ENCODE results near the gene IGFL2.
"Not testable (repeated sequence)": the region's sequence is repeated elsewhere in the genome, so short reads cannot be mapped to it uniquely, and the experiment has no call there.

The IGFL2 gene

GRCh38 chr19:46147791-46148288 is at the start of gene IGFL2:
IGFL2 (plus strand) TSS chr19:46148238; CDS start chr19:46148279, 41 bp downstream.
- no peak for DNase-seq (ENCODE audit: insufficient read length, low spot score)
- no peak for TF ChIP-seq CTCF (IDR thresholded peaks at IDR 0.05; ENCODE audit: insufficient read depth, missing control alignments)
- no peak for FAIRE-seq

GRCh38 chr19:46100344-46100743 is 47.7 kb upstream of the IGFL2 start:
- FAIRE-seq (no peak), DNase-seq (ENCODE audit: insufficient read length, low spot score) (no peak)
- TF ChIP-seq CTCF (IDR thresholded peaks at IDR 0.05; ENCODE audit: insufficient read depth, missing control alignments) = no peak

GRCh38 chr19:46101293-46101692 is 46.7 kb upstream of the IGFL2 start:
- no peak for TF ChIP-seq CTCF (IDR thresholded peaks at IDR 0.05; ENCODE audit: insufficient read depth, missing control alignments)
- DNase-seq (ENCODE audit: insufficient read length, low spot score) (no peak), FAIRE-seq (no peak)

- FAIRE-seq; DNase-seq (ENCODE audit: insufficient read length, low spot score): not testable (repeated sequence)
Measured at GRCh38 chr19:46102333-46102732, 45.7 kb upstream of the IGFL2 start.

GRCh38 chr19:46107371-46107770 is 40.7 kb upstream of the IGFL2 start:
- FAIRE-seq = no peak
- TF ChIP-seq CTCF (IDR thresholded peaks at IDR 0.05; ENCODE audit: insufficient read depth, missing control alignments) = no peak
- DNase-seq (ENCODE audit: insufficient read length, low spot score) = no peak

- DNase-seq (ENCODE audit: insufficient read length, low spot score) (no peak), FAIRE-seq (no peak)
- no peak for TF ChIP-seq CTCF (IDR thresholded peaks at IDR 0.05; ENCODE audit: insufficient read depth, missing control alignments)
Measured at GRCh38 chr19:46109876-46110275, 38.2 kb upstream of the IGFL2 start.

- FAIRE-seq (no peak), DNase-seq (ENCODE audit: insufficient read length, low spot score) (no peak)
- TF ChIP-seq CTCF (IDR thresholded peaks at IDR 0.05; ENCODE audit: insufficient read depth, missing control alignments) = no peak
Measured at GRCh38 chr19:46111376-46111775, 36.7 kb upstream of the IGFL2 start.

GRCh38 chr19:46112527-46112926 is 35.5 kb upstream of the IGFL2 start:
- no peak for TF ChIP-seq CTCF (IDR thresholded peaks at IDR 0.05; ENCODE audit: insufficient read depth, missing control alignments)
- no peak for FAIRE-seq
- DNase-seq (ENCODE audit: insufficient read length, low spot score) = no peak

Data from D721Med (cell line).